GM12801 (cell line): Measurements from ENCODE around the gene DYSF.

Source experiments
- TF ChIP-seq, protein P1 (sequence below): IDR thresholded peaks from one replicate; pipeline ENCODE4 v1.5.1; 2011; ENCODE audit warnings: control low read depth; ENCODE audit not compliant: insufficient read length; ENCODE audit errors: extremely low read depth

DYSF gene

DNA sequence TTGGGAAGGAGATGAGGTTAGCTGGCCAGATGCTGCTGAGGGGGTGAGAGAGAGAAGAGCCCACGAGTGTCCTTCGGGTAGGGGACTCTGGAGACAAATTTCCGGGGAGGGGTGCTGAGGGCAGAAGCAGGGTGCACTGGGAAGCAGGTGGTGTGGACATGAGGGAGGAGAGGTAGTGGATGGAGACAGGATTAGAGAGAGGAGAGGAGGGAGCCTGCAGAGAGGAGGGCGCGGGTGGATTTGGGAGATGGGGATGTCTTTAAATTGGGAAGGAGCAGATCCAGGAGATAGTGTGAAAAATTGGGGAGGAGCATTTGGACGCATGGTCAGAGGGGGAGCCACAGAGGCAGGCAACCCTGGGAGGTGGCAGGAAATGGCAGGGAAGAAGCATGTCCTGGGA, 154.7 kb downstream of the DYSF start:
- TF ChIP-seq, protein P1, sequence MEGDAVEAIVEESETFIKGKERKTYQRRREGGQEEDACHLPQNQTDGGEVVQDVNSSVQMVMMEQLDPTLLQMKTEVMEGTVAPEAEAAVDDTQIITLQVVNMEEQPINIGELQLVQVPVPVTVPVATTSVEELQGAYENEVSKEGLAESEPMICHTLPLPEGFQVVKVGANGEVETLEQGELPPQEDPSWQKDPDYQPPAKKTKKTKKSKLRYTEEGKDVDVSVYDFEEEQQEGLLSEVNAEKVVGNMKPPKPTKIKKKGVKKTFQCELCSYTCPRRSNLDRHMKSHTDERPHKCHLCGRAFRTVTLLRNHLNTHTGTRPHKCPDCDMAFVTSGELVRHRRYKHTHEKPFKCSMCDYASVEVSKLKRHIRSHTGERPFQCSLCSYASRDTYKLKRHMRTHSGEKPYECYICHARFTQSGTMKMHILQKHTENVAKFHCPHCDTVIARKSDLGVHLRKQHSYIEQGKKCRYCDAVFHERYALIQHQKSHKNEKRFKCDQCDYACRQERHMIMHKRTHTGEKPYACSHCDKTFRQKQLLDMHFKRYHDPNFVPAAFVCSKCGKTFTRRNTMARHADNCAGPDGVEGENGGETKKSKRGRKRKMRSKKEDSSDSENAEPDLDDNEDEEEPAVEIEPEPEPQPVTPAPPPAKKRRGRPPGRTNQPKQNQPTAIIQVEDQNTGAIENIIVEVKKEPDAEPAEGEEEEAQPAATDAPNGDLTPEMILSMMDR = no peak

DNA sequence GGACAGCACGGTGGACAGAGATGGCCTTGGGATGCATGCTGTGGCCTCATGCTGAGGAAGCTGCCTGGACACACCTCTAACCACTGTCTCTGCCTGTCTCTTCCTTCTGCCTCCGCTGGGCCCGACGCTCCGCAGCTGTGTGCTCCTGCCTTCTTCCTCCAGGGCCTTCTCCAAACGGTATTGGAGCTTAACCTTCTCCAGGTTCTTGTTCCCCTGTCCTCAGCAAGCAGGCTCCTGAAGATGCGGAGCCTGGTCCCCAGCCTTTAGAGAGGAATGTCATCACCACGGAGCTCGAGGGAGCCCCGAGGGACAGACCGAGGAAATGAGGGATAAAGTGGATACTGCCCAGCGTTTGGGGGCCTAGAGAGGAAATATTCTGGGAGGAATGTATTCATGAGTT, 155.1 kb downstream of the DYSF start:
- TF ChIP-seq, protein P1 = no peak

DNA sequence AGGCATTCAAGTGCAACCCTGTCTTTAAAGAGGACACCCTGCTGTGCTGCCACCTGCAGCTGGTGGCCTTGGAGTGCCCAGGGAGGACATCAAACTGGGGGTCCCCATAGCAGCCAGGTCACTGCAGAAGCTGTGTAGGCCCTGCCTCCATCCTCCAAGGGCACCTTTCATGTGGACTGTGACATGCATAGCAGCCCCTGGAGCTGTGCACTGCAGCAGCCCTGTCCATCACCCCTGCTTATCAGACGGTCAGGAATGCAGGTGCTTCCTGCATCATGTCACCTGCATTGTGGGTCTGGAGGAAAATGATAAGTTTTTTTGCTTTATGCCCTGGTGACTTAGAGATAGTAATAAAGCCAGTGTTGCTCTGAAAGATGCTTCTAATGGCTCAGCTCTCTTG, 155.7 kb downstream of the DYSF start:
- TF ChIP-seq, protein P1 = no peak

DNA sequence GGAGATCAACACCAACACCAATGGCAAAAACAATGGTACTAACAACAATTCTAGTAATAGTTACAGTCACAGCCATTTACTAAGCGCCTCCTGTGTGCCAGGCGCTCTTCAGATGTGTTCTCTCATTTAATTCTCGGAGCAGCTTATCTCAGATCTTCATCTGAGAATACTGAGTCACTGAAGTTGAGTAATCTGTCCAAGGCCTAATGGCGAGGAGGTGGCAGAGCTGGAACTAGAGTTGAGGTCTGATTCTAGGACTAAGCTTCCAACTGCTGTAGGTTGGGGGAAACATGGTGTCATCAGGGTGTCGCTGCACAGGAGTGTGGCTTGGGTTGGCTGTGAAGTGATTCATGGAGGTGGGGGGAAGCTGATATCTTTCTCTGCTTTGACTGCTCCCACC, 156.1 kb downstream of the DYSF start:
- TF ChIP-seq, protein P1 = no peak

DNA sequence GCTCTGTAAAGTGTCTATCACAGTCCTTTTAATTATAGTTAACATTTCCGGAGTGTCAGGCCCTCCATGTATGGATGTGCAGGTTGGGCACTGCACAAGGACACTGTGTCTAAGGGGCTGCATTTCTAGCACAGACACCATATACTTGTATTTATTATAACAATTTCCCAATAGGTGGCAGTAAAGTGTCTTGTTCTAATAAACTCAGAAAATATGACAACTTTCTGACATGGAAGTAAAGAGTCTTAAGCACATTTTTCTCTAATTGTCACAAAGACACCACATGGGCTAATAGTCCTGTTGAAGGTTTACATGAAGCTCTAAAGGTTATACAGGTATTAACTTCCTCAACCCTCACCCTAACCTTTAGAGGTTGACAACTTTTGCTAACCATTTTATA, 156.6 kb downstream of the DYSF start:
- TF ChIP-seq, protein P1 = no peak

DNA sequence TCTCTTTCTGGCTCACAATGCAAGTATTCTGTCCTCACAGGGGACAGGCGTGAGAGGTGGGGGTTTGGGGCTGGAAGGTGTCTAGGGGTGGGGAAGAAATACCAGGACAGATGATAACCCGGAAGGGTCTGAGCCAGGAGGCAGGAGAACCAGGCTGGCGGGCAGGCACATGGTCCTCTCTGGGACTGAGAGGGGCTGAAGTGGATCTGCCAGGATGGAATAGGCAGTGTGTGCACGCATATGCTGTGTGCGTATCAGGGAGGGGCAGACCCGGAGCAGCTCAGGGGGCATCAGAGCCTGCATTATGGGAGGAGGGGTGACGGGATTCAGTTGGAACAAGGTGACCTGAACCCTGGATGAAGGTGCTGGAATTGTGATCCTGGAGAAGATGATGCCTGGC, 157.3 kb downstream of the DYSF start:
- TF ChIP-seq, protein P1 = no peak

DNA sequence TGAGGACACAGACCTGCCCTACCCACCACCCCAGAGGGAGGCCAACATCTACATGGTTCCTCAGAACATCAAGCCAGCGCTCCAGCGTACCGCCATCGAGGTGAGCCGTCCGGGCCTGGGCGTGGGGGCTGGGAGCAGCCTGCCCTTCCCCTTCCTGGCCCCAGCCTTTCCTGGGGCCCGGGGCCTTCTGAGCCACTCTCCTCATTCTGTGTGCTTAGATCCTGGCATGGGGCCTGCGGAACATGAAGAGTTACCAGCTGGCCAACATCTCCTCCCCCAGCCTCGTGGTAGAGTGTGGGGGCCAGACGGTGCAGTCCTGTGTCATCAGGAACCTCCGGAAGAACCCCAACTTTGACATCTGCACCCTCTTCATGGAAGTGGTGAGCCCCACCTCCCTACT, 157.9 kb downstream of the DYSF start:
- TF ChIP-seq, protein P1 = no peak

DNA sequence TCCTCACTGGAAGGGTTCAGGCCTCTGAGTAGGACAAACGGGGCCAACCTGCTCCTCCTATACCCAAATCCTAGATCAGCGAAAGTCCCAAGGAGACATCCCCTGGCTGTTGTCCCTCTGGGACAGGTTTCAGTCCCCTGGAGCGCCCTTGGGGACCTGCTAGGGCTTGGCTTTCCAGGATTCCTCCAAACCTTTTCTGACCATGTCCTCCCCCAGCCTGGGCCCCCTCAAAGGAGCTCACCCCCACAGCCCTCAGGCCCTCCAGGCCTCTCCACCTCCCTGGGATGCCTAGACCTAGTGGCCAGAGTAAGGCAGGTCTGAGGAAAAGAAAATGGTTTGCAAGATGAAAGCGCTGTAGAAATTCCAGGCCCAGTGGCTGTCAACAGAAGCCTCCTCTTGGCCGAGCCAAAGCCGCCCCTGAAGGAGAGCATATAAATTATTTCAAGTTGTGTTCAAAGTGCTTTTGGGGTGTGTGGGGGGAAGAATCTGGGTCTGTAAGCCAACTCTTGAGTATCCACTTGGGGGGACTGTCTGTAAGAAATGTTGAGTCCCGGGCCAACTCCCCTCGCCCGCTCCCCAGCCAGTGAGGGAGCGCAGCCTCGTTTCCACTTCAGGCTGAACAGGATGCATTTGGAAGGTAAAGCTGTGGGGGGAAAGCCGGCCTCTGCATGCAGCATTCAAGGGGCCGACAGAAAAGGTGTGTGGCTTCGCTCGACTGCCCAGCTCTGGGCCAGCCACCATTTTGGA, 158.6 kb downstream of the DYSF start:
- TF ChIP-seq, protein P1 = no peak
